Midbrain (tissue), 1 donor: ENCODE results near the gene CNTNAP4.

Experiments used
- DNase-seq: peaks from one replicate; lab custom pipeline; 2025; lab: John Stamatoyannopoulos, UW

Gene CNTNAP4

GRCh38 chr16:76396977-76397376 lies 119.8 kb downstream of the CNTNAP4 start:
- no peak for DNase-seq

- no peak for DNase-seq
These were observed 132.5 kb downstream of the CNTNAP4 start for GRCh38 chr16:76409706-76410105.

GRCh38 chr16:76421571-76421970 lies 144.4 kb downstream of the CNTNAP4 start:
- no peak for DNase-seq

GRCh38 chr16:76428858-76429257 lies 151.7 kb downstream of the CNTNAP4 start:
- DNase-seq, result no peak

- no peak for DNase-seq
These were observed 164.2 kb downstream of the CNTNAP4 start for GRCh38 chr16:76441391-76441790.

DNA sequence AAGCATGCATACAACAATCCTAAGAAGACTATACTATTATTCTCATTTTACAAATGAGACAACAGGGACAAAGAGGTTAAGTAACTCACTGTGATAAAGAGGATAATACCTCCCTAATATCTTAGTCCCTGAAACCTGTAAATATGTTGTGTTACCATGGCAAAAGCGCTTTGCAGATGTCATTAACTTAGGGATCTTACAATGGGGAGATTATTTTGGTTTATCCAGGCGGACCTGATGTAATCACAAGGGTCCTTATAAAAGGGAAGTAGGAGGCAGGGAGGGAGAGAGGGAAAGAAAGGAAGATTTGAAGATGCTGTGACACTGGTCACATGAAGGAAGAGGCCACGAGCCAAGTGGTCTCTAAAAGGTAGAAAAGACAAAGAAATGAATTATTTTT lies 164.7 kb downstream of the CNTNAP4 start:
- DNase-seq, result no peak

GRCh38 chr16:76443973-76444372 lies 166.8 kb downstream of the CNTNAP4 start:
- no peak for DNase-seq

- DNase-seq, result no peak
These were observed 167.6 kb downstream of the CNTNAP4 start for GRCh38 chr16:76444832-76445231.

DNA sequence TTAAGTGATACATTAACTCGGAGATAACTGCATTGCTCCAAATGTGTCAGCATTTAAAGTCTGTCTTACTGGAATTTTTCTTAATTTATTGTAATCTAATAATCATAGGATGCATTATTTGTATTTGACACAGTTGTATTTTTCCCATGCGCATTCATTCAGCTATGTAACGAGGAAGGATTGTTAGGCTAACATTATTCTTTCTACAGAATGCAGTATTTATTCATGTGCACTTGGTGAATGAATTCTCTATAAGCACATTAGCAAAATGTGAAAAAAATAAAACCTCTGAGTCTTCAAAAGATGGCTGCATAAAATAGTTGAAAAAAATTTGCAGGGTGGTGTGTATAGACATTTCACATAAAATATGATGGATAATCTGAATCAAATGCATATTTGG lies 168.6 kb downstream of the CNTNAP4 start:
- no peak for DNase-seq

GRCh38 chr16:76446251-76446650 lies 169.1 kb downstream of the CNTNAP4 start:
- DNase-seq, result no peak

DNA sequence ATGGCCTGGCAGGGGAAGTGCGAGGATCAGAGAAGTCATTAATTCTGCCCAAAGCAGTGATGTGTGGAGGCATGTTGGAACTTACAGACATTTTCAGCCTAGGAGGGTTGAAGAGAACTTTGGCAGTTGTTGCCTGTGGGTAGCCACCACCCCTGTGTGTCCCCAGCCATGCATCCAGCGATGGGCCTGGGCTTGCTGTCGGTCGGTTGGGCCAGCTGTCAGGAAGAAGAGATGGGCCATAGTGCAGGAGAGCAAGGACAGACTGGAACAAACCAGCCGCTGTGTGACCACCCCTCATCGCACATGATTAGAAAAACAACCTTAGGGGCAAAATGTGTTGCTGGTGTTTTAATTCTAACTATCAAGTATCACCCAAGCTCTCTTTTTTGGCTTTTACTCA lies 173.7 kb downstream of the CNTNAP4 start:
- no peak for DNase-seq

DNA sequence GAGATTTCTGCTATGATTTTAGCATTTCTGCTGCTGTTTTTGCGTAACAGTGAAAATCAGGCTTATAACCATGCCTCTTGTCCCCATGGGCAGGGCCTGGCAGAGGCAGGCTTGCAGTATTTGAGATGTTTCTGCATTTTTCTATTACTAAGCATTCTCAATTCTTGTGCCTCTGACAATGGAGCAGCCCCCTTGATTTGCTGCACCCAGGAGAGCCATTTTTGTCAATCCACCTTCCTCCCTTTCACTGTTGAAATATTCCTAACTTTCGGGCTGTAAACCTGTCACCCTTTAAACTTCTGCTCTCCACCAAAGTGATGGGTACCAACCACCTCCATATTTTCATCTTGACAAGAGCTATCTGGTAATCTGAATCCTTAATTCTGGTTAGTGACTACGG lies 178.1 kb downstream of the CNTNAP4 start:
- no peak for DNase-seq

DNA sequence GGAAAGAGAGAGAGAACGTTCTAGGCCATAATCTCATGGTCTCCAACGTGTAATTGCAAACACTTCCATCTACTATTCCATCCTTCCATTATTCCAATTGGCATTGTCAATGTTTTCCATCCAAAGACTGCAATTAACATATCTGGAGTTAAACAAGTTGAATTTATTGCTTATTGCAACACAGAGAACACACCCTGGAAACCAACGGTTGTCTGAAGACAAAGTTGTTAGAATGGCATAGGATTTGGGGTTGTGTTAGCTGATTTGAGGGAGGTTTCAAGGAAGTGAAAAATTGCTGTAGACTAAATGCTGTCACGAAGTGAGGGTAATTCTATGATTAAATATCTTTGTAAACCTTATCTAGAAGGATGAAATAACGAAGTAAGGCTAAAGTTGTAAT lies 178.8 kb downstream of the CNTNAP4 start:
- DNase-seq, result no peak

DNA sequence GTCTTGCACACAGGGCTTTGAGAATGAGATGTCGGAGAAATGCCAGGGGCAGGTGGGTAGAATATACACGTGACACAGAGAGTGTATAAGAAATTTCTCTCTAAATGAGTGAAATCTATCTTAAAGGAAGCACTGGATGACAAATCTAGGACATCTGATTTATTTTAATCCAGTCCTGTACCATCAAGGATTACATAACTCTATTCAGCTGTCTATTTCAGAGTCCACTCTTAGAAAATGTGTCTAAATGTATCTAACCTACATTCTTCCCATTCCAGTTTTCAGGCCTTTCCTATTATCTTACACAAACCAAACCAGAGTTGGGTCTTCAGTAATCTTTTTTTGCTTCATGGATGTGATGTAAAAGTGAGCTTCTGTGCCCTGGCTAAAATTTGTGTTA lies 181.9 kb downstream of the CNTNAP4 start:
- DNase-seq, result no peak

DNA sequence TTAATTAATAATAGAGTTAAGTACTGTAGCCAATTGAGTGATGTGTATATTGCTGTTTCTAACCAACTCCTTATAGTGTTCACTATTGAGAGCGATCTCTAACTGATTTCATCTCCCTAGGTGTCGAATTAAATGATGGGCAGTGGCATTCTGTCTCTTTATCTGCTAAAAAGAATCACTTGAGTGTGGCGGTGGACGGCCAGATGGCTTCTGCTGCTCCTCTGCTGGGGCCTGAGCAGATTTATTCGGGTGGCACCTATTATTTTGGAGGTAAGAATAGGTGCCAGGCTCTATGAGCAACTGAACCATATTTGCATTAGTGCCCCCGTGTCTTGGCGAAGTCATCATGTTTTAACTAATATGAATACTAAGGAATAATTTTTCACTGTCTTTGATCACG lies 184.6 kb downstream of the CNTNAP4 start:
- DNase-seq, result no peak

GRCh38 chr16:76464955-76465620 lies 187.9 kb downstream of the CNTNAP4 start:
- no peak for DNase-seq

GRCh38 chr16:76466871-76467270 lies 189.7 kb downstream of the CNTNAP4 start:
- DNase-seq, result no peak

- DNase-seq, result no peak
These were observed 196.8 kb downstream of the CNTNAP4 start for GRCh38 chr16:76474048-76474447.

GRCh38 chr16:76478105-76478504 lies 200.9 kb downstream of the CNTNAP4 start:
- DNase-seq, result no peak

- peak; percentile 64 for DNase-seq
These were observed 206.2 kb downstream of the CNTNAP4 start for GRCh38 chr16:76483307-76483909.

DNA sequence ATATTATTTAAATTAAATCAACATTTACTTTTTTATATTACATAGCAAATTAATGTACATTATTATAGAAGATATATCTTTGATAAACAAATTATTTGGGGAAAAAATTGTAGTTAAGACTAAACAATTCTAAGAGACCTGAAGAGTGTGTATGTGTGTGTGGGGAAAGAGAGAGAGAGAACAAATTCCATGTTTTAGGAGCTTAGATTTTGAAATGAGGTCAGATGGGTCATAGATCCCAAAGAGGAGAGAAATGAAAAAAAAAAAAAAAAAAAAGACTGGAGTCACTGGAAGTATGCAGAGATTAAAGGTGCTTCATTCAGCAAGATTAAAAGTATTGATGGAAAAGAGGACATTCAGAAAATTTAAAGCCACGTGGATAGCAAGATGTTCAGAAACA lies 206.8 kb downstream of the CNTNAP4 start:
- no peak for DNase-seq

- no peak for DNase-seq
These were observed 209.5 kb downstream of the CNTNAP4 start for GRCh38 chr16:76486740-76487139.

DNA sequence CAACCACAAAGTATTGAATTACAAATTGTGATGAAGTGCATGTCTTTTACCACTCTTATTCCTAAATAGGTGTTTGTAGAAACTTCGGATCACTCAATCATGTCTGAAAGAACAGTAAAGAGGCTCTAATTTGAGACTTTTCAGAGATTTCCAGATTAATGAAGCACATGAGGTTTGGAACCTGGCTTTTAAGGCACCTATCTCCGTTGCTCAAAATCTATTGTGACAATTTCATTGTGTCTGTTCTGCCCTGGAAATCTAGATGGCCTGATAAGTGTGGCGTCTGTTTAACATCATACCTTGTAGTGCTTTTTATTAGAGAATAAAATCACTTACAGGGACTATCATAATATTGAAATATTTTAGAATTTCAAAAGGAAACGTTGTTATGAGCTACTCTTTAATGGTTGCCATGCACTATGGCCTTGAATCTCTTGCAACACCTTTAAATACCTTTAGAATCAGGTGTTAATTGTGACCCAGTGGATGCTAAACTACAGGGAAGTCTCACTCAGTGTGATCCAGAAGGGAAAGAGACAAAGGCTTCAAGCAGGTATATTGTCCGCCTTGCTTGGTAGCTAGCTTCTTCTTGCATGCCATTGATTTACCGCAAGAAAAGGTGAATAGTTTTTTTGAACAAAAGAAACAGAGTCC lies 210.3 kb downstream of the CNTNAP4 start:
- no peak for DNase-seq

GRCh38 chr16:76488065-76488417 lies 210.8 kb downstream of the CNTNAP4 start:
- DNase-seq, result no peak
